Fibroblast of villous mesenchyme (primary cell): ENCODE measurements around the gene LTC4S. TPM values are rescaled to one million over a fixed set of nuclear protein-coding genes. Genes with fewer than 3 reads are reported as not detected.
A peak's percentile ranks its signal among the peaks of the same experiment; 100 is the strongest.

Experiments
- DNase-seq: peaks from one replicate; pipeline ENCODE4 v3.0.0-alpha.2; 2010; ENCODE audit warnings: low read depth
- H3K4me3 ChIP-seq: 2 replicates; pipeline ENCODE4 v1.5.1; 2011; ENCODE audit warnings: low read depth, mild to moderate bottlenecking, low read length
- total RNA-seq: library from RNA; depleted of rRNA; stranded (reverse); fragments of >200 nt; gene quantifications from 2 replicates; pipeline ENCODE4 v1.2.3, GENCODE V29; 2012
- TF ChIP-seq, protein P1 (sequence below): IDR thresholded peaks from 2 replicates; pipeline ENCODE4 v1.5.1; 2012; ENCODE audit warnings: low read depth, mild to moderate bottlenecking, low read length; ENCODE audit not compliant: insufficient read depth

Gene LTC4S
- total RNA-seq, 1 donor, result 0.43 TPM

- no peak overlapping the region for H3K4me3 ChIP-seq
- TF ChIP-seq, protein P1, sequence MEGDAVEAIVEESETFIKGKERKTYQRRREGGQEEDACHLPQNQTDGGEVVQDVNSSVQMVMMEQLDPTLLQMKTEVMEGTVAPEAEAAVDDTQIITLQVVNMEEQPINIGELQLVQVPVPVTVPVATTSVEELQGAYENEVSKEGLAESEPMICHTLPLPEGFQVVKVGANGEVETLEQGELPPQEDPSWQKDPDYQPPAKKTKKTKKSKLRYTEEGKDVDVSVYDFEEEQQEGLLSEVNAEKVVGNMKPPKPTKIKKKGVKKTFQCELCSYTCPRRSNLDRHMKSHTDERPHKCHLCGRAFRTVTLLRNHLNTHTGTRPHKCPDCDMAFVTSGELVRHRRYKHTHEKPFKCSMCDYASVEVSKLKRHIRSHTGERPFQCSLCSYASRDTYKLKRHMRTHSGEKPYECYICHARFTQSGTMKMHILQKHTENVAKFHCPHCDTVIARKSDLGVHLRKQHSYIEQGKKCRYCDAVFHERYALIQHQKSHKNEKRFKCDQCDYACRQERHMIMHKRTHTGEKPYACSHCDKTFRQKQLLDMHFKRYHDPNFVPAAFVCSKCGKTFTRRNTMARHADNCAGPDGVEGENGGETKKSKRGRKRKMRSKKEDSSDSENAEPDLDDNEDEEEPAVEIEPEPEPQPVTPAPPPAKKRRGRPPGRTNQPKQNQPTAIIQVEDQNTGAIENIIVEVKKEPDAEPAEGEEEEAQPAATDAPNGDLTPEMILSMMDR, result no peak
- no peak for DNase-seq
Observed at GRCh38 chr5:179798771-179799643, 5.2 kb downstream of the LTC4S start.

DNA sequence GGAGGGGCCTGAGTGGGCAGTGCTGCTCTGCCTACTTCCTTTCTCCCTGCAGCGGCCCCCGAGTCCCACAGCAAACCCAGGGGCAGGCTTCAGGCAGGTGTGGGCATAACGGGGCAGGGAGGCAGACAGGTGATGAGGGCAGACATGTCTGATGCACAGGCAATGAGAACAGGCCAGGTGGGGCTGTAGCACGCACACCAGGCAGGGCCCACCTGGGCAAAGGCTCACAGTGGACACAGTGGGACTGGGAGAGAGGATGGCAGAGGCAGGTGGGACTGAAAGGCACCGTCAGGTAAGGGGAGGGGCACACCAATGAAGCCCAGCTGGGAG lies 5.8 kb downstream of the LTC4S start:
- DNase-seq, result no peak
- TF ChIP-seq, protein P1, result no peak
- H3K4me3 ChIP-seq, result no peak overlapping the region

GRCh38 chr5:179800071-179800695 lies 6.4 kb downstream of the LTC4S start:
- no peak for DNase-seq

GRCh38 chr5:179800696-179801201 lies 7.0 kb downstream of the LTC4S start:
- no peak for DNase-seq
- TF ChIP-seq, protein P1, result no peak
- H3K4me3 ChIP-seq, result no peak overlapping the region

More at GRCh38 chr5:179800071-179800695, 6.4 kb downstream of the LTC4S start:
- no peak overlapping the region for H3K4me3 ChIP-seq
- TF ChIP-seq, protein P1, result no peak

DNA sequence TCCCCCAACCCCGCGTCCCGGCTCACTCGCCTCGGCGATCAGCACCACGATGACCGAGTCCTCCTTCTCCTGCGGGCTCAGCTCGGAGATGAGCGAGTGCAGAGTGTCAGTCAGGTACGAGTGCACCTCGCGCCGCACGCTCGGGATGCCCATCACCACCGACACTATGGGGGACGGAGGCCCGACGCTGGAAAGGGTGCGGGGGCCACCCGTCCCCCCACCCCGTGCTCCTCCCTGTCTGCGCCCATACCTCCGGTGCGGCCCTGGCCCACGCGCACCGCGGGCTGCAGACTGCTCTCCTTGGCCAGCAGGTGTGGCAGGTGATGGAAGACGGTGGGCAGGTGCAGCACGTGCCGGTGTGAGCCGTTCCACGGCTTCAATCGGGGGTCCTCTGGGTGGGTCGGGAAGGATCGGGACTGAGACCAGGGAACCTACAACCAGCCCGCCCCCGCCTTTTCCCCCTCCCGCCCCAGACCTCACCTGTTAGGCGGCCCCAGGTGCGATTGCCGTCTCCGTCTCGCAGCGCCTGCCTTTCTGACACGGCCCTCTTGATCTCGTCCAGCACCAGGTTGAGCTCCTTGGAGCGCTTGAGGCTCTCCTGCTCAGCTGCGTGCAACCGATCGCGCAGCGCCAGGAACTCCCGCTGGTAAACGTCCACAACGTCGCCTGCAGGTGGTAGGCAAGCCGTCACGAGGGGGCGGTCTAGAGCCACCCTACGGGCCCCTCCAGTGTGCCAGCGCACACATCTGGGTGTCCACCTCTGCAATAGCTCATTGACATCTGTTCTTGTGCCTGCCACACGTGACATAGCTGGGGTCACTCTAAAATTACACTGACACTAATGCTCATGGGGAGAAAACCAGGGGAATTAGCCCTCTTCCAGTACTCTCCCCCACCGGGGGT lies 7.8 kb downstream of the LTC4S start:
- DNase-seq, result peak; percentile 61
- TF ChIP-seq, protein P1, result peak; percentile 66
- no peak overlapping the region for H3K4me3 ChIP-seq

DNA sequence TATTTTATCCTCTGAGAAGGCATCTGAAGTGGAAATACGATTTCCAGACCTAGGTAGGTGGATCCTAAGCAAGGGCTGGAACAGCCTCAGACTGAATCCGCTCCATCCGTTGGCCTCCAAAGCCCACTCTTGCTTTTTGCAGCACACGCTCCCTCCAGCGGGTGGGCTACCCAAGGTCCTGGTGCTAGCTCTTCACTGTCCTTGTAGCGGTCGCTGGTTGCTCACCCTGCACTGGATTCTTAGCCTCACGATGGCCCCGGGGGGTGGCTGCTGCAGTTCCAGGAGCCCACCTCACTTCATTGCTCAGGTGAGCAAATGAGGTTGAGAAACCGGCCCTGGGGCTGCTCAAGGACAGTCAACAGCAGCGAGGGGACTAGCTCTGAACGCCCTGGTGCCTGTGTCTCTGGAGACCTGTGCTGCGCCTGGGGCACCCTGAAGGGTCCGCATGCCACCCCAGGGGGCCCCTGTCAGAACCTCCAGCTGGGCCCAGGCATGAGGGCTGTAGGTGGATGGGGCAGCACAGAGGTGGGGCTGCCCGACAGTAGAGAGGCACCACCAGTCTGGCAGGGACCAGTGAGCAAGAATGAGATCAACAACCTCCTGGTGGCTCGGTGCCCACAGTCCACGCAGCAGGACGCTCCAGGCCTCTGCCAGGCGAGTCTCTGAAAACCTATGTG lies 8.6 kb downstream of the LTC4S start:
- DNase-seq, result no peak
- TF ChIP-seq, protein P1, result no peak

More for the DNA sequence above, 8.6 kb downstream of the LTC4S start:
- H3K4me3 ChIP-seq, result no peak overlapping the region
